HEK293 (cell line): ENCODE measurements around the gene CDK5R1.

Experiments used
- CTCF ChIA-PET: fragments of 350-600 bp; formaldehyde crosslinking; extraction: SDS; loops from one replicate; lab custom pipeline; 2021; ENCODE audit warnings: antibody characterized with exemption; lab: Yijun Ruan, JAX
- POLR2A ChIA-PET: fragments of 300-600 bp; formaldehyde crosslinking; extraction: SDS; loops from one replicate; lab custom pipeline; 2020; ENCODE audit warnings: antibody characterized with exemption, inconsistent platforms; lab: Yijun Ruan, JAX
- H3K27ac ChIP-seq: fragments of 200-500 bp; sonication (Bioruptor generic); 2 replicates; pipeline ENCODE4 v1.5.1; 2014; ENCODE audit warnings: low read depth, low read length, control low read depth, inconsistent platforms; ENCODE audit errors: extremely low read depth
- H3K36me3 ChIP-seq, 2 experiments: fragments of 200-500 bp in 1 of 2; sonication (Bioruptor generic) in 1 of 2; 1 replicate in 1 of 2; 2 replicates in 1 of 2; pipeline ENCODE4 v1.5.1; 2014 to 2017; ENCODE audit warnings: inconsistent platforms in 2 of 2, low read length in 2 of 2; ENCODE audit not compliant: control insufficient read depth in 2 of 2, insufficient read depth in 1 of 2
- H3K4me1 ChIP-seq: fragments of 200-500 bp; sonication (Bioruptor generic); 2 replicates; pipeline ENCODE4 v1.5.1; 2014; ENCODE audit warnings: mild to moderate bottlenecking, low read length, inconsistent platforms; ENCODE audit not compliant: control insufficient read depth, insufficient read depth
- H3K4me3 ChIP-seq: 2 replicates; pipeline ENCODE4 v1.5.1; 2011; ENCODE audit warnings: low read depth, mild to moderate bottlenecking, control low read depth, low read length, moderate library complexity
- H3K9me3 ChIP-seq: fragments of 200-500 bp; sonication (Bioruptor generic); 2 replicates; pipeline ENCODE4 v1.5.1; 2014; ENCODE audit warnings: low read depth, low read length, inconsistent platforms; ENCODE audit not compliant: control insufficient read depth, insufficient read depth
- ATF2 ChIP-seq: fragments of 450-650 bp; formaldehyde crosslinking; IDR thresholded peaks from 2 replicates; pipeline ENCODE4 v1.5.1; 2016; ENCODE audit warnings: missing biosample characterization, missing genetic modification characterization, low read depth
- CTCF ChIP-seq: fragments of 450-650 bp; formaldehyde crosslinking; IDR thresholded peaks from 2 replicates; pipeline ENCODE4 v1.5.1; 2016; ENCODE audit warnings: missing biosample characterization, missing genetic modification characterization
- SCRT2 ChIP-seq: fragments of 450-650 bp; formaldehyde crosslinking; IDR thresholded peaks from 2 replicates; pipeline ENCODE4 v1.5.1; 2016; ENCODE audit warnings: missing biosample characterization, missing genetic modification characterization
- SP3 ChIP-seq: fragments of 450-650 bp; formaldehyde crosslinking; IDR thresholded peaks from 2 replicates; pipeline ENCODE4 v1.5.1; 2016; ENCODE audit warnings: missing biosample characterization, missing genetic modification characterization
- YY2 ChIP-seq: fragments of 450-650 bp; formaldehyde crosslinking; IDR thresholded peaks from 2 replicates; pipeline ENCODE4 v1.5.1; 2016; ENCODE audit warnings: missing biosample characterization, missing genetic modification characterization
- ZBTB11 ChIP-seq: fragments of 450-650 bp; formaldehyde crosslinking; conservative IDR thresholded peaks from 2 replicates; pipeline ENCODE4 v1.5.1; 2016; ENCODE audit warnings: low read depth, missing biosample characterization, missing genetic modification characterization
- ZBTB48 ChIP-seq: fragments of 450-650 bp; formaldehyde crosslinking; IDR thresholded peaks from 2 replicates; pipeline ENCODE4 v1.5.1; 2016; ENCODE audit warnings: missing biosample characterization, missing genetic modification characterization
- ZNF114 ChIP-seq: fragments of 450-650 bp; formaldehyde crosslinking; IDR thresholded peaks from 2 replicates; pipeline ENCODE4 v1.5.0; 2017; ENCODE audit warnings: missing biosample characterization, missing genetic modification characterization
- ZNF132 ChIP-seq: fragments of 450-650 bp; formaldehyde crosslinking; IDR thresholded peaks from 2 replicates; pipeline ENCODE4 v1.5.1; 2017; ENCODE audit warnings: missing biosample characterization, missing genetic modification characterization, borderline replicate concordance
- ZNF239 ChIP-seq: fragments of 450-650 bp; formaldehyde crosslinking; IDR thresholded peaks from 2 replicates; pipeline ENCODE4 v1.5.1; 2016; ENCODE audit warnings: missing biosample characterization, missing genetic modification characterization
- ZNF266 ChIP-seq: fragments of 450-650 bp; formaldehyde crosslinking; IDR thresholded peaks from 2 replicates; pipeline ENCODE4 v1.5.1; 2016; ENCODE audit warnings: missing biosample characterization, missing genetic modification characterization, low read depth
- ZNF398 ChIP-seq: fragments of 450-650 bp; formaldehyde crosslinking; IDR thresholded peaks from 2 replicates; pipeline ENCODE4 v1.5.1; 2017; ENCODE audit warnings: missing biosample characterization, missing genetic modification characterization
- ZNF426 ChIP-seq: fragments of 450-650 bp; formaldehyde crosslinking; IDR thresholded peaks from 2 replicates; pipeline ENCODE4 v1.5.1; 2017; ENCODE audit warnings: missing biosample characterization, missing genetic modification characterization, mild to moderate bottlenecking, inconsistent platforms, moderate library complexity
- ZNF560 ChIP-seq: fragments of 450-650 bp; formaldehyde crosslinking; IDR thresholded peaks from 2 replicates; pipeline ENCODE4 v1.5.1; 2017; ENCODE audit warnings: missing biosample characterization, missing genetic modification characterization, borderline replicate concordance
- ZNF777 ChIP-seq: fragments of 450-650 bp; formaldehyde crosslinking; IDR thresholded peaks from 2 replicates; pipeline ENCODE4 v1.5.1; 2017; ENCODE audit warnings: missing biosample characterization, missing genetic modification characterization, borderline replicate concordance
- ZNF785 ChIP-seq: fragments of 450-650 bp; formaldehyde crosslinking; IDR thresholded peaks from 2 replicates; pipeline ENCODE4 v1.5.1; 2016; ENCODE audit warnings: missing biosample characterization, missing genetic modification characterization
- ZNF843 ChIP-seq: fragments of 450-650 bp; formaldehyde crosslinking; IDR thresholded peaks from 2 replicates; pipeline ENCODE4 v1.5.1; 2016; ENCODE audit warnings: missing biosample characterization, missing genetic modification characterization
- TF ChIP-seq, protein P1 (sequence below): IDR thresholded peaks from 2 replicates; pipeline ENCODE4 v1.6.1; 2011; ENCODE audit warnings: mild to moderate bottlenecking, low read depth, low read length, borderline replicate concordance
- TF ChIP-seq, protein P2 (sequence below): fragments of 450-650 bp; formaldehyde crosslinking; IDR thresholded peaks from 2 replicates; pipeline ENCODE4 v1.5.1; 2017; ENCODE audit warnings: missing biosample characterization, mild to moderate bottlenecking, missing genetic modification characterization, moderate library complexity

CDK5R1 gene

GRCh38 chr17:32502013-32502412, 15.2 kb downstream of the CDK5R1 start:
- ChIA-PET POLR2A (no interaction called here), CTCF (no interaction called here)
- Histone ChIP-seq H3K4me3 (no peak overlapping the region), H3K9me3 (no peaks in the 10 kb centered on the region), H3K4me1 (peaks cover 5% of the 10 kb centered on the region; the same call in 1 of the 2 replicates), H3K27ac (no peak overlapping the region), H3K36me3 (no peaks in the 10 kb centered on the region)
- TF ChIP-seq ZBTB48 (tag by site-specific recombination) (no peak), ZNF266 (tag by site-specific recombination) (no peak), SCRT2 (tag by site-specific recombination) (no peak), ZNF114 (tag by site-specific recombination) (no peak), CTCF (no peak), ZNF785 (tag by site-specific recombination) (no peak), ATF2 (no peak), ZNF777 (tag by site-specific recombination) (no peak), ZNF398 (no peak), SP3 (tag by site-specific recombination) (no peak), ZNF132 (tag by site-specific recombination) (no peak), ZNF843 (tag by site-specific recombination) (no peak)
- TF ChIP-seq, protein P1, sequence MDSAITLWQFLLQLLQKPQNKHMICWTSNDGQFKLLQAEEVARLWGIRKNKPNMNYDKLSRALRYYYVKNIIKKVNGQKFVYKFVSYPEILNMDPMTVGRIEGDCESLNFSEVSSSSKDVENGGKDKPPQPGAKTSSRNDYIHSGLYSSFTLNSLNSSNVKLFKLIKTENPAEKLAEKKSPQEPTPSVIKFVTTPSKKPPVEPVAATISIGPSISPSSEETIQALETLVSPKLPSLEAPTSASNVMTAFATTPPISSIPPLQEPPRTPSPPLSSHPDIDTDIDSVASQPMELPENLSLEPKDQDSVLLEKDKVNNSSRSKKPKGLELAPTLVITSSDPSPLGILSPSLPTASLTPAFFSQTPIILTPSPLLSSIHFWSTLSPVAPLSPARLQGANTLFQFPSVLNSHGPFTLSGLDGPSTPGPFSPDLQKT, result no peak

- H3K4me1 ChIP-seq, result peaks cover 5% of the 10 kb centered on the region; the same call in 1 of the 2 replicates
- H3K36me3 ChIP-seq, result no peaks in the 10 kb centered on the region
- H3K27ac ChIP-seq, result no peak overlapping the region
- no peak for TF ChIP-seq YY2 (tag by site-specific recombination)
- no peak for TF ChIP-seq SCRT2 (tag by site-specific recombination)
- TF ChIP-seq ZNF426 (tag by site-specific recombination), result no peak
- TF ChIP-seq ZNF560 (tag by site-specific recombination), result no peak
- TF ChIP-seq ZBTB11 (tag by site-specific recombination), result no peak
- TF ChIP-seq, protein P2, sequence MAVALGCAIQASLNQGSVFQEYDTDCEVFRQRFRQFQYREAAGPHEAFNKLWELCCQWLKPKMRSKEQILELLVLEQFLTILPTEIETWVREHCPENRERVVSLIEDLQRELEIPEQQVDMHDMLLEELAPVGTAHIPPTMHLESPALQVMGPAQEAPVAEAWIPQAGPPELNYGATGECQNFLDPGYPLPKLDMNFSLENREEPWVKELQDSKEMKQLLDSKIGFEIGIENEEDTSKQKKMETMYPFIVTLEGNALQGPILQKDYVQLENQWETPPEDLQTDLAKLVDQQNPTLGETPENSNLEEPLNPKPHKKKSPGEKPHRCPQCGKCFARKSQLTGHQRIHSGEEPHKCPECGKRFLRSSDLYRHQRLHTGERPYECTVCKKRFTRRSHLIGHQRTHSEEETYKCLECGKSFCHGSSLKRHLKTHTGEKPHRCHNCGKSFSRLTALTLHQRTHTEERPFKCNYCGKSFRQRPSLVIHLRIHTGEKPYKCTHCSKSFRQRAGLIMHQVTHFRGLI (tag by site-specific recombination), result no peak
- no peak for TF ChIP-seq ZNF239 (tag by site-specific recombination)
- ChIA-PET CTCF (no interaction called here), POLR2A (no interaction called here)
- no peak overlapping the region for H3K4me3 ChIP-seq
- H3K9me3 ChIP-seq, result no peaks in the 10 kb centered on the region
Observed at GRCh38 chr17:32502710-32503109, 15.9 kb downstream of the CDK5R1 start.
